GM19328 (cell line): ENCODE data around the gene LILRA2.
"Not testable (repeated sequence)": the region's sequence is repeated elsewhere in the genome, so short reads cannot be mapped to it uniquely, and the experiment has no call there.

Source experiments
- ATAC-seq: cut with Tn5 transposase; IDR thresholded peaks from one replicate; pipeline ENCODE4 v1.9.1; 2021; ENCODE audit warnings: mild to moderate bottlenecking, moderate library complexity; ENCODE audit not compliant: unreplicated experiment

The LILRA2 gene

GRCh38 chr19:54608205-54608604 is 34.6 kb downstream of the LILRA2 start:
- ATAC-seq: no peak

DNA sequence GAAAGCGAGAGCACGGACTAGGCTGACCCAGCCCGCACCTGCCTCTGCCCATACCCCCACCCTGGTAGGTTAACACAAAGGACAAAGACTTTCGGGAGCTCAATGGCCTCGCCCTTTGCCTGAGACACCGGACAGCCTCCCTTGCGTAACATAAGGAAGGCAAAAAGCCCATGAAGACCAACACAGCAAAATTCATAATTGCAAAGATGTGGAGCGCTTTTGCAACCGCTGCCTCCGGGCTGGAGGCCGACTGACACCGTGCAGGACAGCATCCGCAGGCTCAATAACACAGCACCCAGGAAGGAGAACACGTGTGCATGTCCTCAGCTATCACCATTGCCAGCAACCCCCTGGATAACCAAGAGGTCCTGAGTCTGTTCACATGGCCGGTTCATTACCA is 35.2 kb downstream of the LILRA2 start:
- ATAC-seq: no peak

- ATAC-seq: no peak
Observed at GRCh38 chr19:54609356-54609791, 35.8 kb downstream of the LILRA2 start.

DNA sequence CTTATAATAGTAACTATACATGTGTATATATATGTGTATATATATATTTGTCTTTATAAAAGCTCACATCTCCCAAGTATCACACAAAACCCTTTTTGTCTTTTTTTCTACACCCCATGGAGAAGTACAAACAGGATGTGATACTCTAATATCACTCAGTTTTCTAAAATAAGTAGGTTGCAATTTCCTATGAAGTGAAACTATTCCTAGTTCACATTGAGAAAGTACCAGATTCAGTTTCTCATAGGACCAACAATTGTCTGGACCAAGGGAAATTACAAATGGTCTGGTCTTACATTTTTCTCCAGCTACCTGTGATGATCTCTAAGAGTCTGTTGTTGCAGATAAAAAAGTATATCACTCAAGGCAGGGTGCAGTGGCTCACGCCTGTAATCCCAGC is 38.8 kb downstream of the LILRA2 start:
- no peak for ATAC-seq

DNA sequence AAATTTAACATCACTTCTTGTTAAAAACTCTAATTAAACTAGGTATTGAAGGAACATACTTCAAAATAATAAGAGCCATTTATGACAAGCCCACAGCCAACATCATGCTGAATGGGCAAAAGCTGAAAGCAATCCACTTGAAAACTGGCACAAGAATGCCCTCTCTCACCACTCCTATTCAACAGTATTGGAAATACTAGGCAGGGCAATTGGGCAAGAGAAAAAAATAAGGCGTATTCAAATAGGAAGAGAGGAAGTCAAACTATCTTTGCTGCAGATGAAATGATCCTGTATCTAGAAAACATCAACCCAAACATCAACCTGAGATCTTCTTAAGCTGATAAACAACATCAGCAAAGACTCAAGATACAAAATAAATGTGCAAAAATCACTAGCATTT is 41.1 kb downstream of the LILRA2 start:
- ATAC-seq: no peak

DNA sequence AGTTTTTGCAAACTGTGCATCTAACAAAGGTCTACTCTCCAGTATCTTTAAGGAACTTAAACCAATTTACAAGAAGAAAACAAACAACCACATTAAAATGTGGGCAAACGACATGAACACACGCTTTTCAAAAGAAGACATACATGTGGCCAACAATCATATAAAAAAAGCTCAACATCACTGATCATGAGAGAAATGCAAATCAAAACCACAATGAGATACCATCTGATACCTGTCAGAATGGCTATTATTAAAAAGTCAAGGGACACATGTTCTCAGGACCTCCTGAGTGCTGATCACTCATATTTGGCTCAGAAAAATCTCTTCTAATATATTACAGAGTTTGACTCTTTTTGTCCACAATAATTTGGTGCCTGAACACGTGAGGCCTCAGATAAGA is 42.5 kb downstream of the LILRA2 start:
- ATAC-seq: no peak

GRCh38 chr19:54616821-54617560 is 43.4 kb downstream of the LILRA2 start:
- peak; percentile 65 for ATAC-seq

GRCh38 chr19:54620464-54620863 is 46.9 kb downstream of the LILRA2 start:
- ATAC-seq: no peak

DNA sequence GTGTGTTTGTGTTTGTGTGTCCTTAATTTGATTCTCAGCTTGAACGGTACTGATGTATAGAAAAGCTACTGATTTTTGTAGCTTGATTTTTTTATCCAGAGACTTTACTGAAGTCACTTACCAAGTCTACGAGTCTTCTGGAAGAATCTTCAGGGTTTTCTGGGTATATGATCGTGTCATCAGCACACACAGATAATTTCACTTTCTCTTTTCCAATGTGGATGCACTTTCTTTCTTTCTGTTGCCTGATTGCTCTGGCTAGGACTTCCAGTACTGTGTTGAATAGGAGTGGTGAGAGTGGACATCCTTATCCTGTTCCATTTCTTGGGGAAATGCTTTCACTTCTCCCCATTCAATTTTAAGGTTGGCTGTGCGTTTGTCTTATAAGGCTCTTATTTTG is 48.8 kb downstream of the LILRA2 start:
- ATAC-seq: no peak

DNA sequence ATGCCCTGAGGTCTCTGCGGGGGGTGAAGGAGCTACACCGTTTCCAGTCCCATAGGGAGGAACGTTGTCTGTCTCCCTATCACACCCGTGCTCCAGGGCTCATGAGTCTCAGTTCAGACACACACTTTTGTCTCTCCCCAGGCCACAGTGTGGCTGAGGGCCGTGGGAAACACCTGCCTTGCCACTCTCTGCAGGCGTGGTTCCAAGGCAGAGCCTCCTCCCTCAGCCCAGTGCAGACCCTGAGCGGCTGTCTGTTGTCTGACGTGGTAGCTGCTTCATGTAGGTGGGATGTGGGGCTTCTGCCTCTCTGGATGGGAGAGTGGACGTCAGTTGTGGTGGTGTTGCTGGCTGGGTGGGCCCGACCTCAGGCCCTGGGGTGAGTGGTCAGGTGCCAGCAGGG is 50.6 kb downstream of the LILRA2 start:
- ATAC-seq: not testable (repeated sequence)

DNA sequence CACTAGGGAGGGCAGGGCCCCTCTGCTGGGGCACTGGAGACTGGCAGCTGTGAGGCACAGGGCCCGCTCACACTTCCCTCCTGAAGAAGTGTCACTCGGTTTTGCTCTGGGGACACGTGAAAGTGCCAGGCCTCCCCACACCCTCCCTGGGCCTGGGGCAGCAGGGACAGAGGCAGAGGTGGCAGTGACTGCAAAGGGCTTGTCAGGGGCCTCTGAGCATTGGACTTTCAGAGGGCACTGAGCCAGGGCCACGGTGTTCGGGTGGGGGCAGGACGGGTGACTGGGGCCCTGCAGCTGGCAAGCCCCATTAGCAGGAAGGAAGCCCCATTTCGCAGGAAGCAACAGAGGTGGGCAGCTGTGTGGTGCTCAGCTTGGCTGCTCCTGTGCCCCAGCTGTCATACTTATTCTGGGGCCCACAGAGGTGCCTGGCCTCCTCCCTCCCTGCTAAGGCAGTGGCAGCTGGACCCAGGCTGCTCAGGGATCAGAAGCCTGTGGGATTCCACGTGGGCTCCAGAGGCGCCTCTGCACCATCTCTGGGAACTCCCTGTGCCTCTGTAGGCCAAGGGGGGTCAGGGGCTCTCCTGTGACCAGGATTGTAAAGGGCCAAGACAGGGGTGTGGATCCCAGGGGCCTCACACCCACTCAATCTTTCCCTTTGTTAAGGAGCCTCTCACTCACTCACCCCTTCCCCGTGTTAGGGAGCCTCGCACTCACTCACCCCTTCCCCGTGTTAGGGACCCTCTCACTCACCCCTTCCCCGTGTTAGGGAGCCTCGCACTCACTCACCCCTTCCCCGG is 51.5 kb downstream of the LILRA2 start:
- ATAC-seq: not testable (repeated sequence)

DNA sequence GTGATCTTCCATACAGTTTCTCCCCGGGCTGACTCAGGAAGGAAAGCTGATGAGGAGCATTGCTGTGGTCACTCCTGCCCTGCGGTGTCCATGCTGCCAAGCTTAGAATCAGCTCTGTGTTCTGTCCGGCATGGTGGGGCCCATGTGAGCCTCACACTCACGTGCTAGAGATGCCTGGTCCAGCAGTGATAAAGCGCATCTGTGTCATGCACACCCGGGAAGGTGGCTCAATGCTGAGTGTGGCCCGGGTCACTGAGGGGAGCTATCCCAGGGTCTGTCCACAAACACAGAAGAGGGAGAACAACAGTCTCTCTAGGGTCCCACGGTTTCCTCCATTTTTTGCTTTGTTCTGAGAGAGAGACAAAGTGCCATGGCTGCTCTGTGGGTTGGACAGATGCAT is 53.2 kb downstream of the LILRA2 start:
- no peak for ATAC-seq

GRCh38 chr19:54627912-54628311 is 54.3 kb downstream of the LILRA2 start:
- not testable (repeated sequence) for ATAC-seq

DNA sequence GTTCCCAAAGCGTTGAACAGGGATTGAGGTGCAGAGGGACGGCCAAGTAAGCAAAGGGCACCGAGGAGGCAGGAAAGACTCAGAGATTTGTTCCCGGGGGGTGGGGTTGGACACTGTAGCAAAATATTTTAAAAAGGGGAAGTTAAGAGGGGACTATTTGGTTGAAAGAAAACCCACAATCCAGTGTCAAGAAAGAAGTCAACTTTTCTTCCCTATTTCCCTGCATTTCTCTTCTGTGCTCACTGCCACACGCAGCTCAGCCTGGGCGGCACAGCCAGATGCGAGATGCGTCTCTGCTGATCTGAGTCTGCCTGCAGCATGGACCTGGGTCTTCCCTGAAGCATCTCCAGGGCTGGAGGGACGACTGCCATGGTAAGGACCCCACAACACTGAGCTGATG is 56.7 kb downstream of the LILRA2 start, which contains the start of gene LILRB1:
Gene LILRB1, plus strand, starts transcription at position 223 of the 400 bp plus-strand sequence. CDS start 590 bp downstream, outside the sequence.
- ATAC-seq: not testable (repeated sequence)

- no peak for ATAC-seq
Observed at GRCh38 chr19:54630782-54631181, 57.2 kb downstream of the LILRA2 start.

DNA sequence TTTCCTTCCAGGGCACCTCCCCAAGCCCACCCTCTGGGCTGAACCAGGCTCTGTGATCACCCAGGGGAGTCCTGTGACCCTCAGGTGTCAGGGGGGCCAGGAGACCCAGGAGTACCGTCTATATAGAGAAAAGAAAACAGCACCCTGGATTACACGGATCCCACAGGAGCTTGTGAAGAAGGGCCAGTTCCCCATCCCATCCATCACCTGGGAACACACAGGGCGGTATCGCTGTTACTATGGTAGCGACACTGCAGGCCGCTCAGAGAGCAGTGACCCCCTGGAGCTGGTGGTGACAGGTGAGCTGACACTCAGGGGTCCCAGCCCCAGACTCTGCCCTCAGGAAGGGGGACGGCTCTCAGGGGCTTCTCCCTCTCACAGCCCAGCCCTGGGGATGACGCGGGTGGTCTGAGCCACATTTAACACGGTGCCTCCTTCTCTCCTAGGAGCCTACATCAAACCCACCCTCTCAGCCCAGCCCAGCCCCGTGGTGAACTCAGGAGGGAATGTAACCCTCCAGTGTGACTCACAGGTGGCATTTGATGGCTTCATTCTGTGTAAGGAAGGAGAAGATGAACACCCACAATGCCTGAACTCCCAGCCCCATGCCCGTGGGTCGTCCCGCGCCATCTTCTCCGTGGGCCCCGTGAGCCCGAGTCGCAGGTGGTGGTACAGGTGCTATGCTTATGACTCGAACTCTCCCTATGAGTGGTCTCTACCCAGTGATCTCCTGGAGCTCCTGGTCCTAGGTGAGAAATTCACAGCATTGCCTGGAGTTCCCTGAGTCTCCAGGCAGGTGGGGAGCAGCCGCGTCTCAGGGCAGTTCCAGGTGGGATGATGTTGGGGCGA is 58.1 kb downstream of the LILRA2 start:
- not testable (repeated sequence) for ATAC-seq

DNA sequence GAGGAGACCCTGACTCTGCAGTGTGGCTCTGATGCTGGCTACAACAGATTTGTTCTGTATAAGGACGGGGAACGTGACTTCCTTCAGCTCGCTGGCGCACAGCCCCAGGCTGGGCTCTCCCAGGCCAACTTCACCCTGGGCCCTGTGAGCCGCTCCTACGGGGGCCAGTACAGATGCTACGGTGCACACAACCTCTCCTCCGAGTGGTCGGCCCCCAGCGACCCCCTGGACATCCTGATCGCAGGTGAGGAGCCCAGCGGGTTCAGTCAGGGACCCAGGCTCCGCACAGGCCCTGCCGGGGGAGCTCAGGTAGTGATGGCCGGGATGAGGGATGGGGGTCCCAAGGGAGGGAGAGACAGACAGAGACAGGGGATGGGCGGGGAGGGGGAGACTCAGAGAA is 58.9 kb downstream of the LILRA2 start:
- not testable (repeated sequence) for ATAC-seq

GRCh38 chr19:54633401-54633800 is 59.8 kb downstream of the LILRA2 start:
- no peak for ATAC-seq

- ATAC-seq: not testable (repeated sequence)
Observed at GRCh38 chr19:54636081-54636480, 62.5 kb downstream of the LILRA2 start.

GRCh38 chr19:54638683-54639082 is 65.1 kb downstream of the LILRA2 start:
- ATAC-seq: no peak
